Vagina (tissue), 2 donors: ENCODE measurements around the gene CFAP52.

ENCODE experiments used
- CTCF ChIP-seq, 3 experiments: fragments of 450-650 bp in 2 of 3; fragments of 200-600 bp in 1 of 3; sonication (generic) in 1 of 3; IDR thresholded peaks; one replicate each; pipeline ENCODE4 v1.5.1; 2017 to 2019; ENCODE audit warnings: antibody characterized with exemption in 3 of 3, mild to moderate bottlenecking in 2 of 3, moderate library complexity in 2 of 3
- POLR2A ChIP-seq, 2 donors: fragments of 450-650 bp; IDR thresholded peaks; one replicate each; pipeline ENCODE4 v1.6.1; 2017; ENCODE audit warnings: antibody characterized with exemption in 2 of 2, mild to moderate bottlenecking in 2 of 2, moderate library complexity in 2 of 2

GRCh38 chr17:9672691-9673090 is 96.2 kb downstream of the CFAP52 start:
- TF ChIP-seq POLR2A (IDR thresholded peaks at IDR 0.05) (no peak), CTCF (IDR thresholded peaks at IDR 0.05) (no peak)
